GM19372 (cell line): ENCODE measurements around the gene AGXT2.
"Not testable (repeated sequence)": the region's sequence is repeated elsewhere in the genome, so short reads cannot be mapped to it uniquely, and the experiment has no call there.

Source experiments
- ATAC-seq: cut with Tn5 transposase; IDR thresholded peaks from one replicate; pipeline ENCODE4 v1.9.1; 2021; ENCODE audit warnings: mild to moderate bottlenecking, low read depth, moderate library complexity; ENCODE audit not compliant: unreplicated experiment

Gene AGXT2

GRCh38 chr5:34977934-34978613 lies 69.7 kb downstream of the AGXT2 start:
- peak; percentile 83 for ATAC-seq

GRCh38 chr5:34976347-34976746 lies 71.4 kb downstream of the AGXT2 start:
- ATAC-seq, result no peak

- ATAC-seq, result not testable (repeated sequence)
Observed at GRCh38 chr5:34971655-34972054, 76.1 kb downstream of the AGXT2 start.

- ATAC-seq, result no peak
Observed at GRCh38 chr5:34970552-34970951, 77.2 kb downstream of the AGXT2 start.

GRCh38 chr5:34968258-34968657 lies 79.5 kb downstream of the AGXT2 start:
- ATAC-seq, result no peak

- ATAC-seq, result no peak
Observed at GRCh38 chr5:34967540-34967939, 80.2 kb downstream of the AGXT2 start.

GRCh38 chr5:34959323-34959722 lies 88.4 kb downstream of the AGXT2 start:
- peak; percentile 89 for ATAC-seq

GRCh38 chr5:34957857-34958690 lies 89.7 kb downstream of the AGXT2 start:
- ATAC-seq, result no peak

GRCh38 chr5:34957321-34957720 lies 90.4 kb downstream of the AGXT2 start:
- ATAC-seq, result no peak
